Thoracic aorta (tissue), 2 donors: ENCODE data around the gene MIA3. TPM values are rescaled to one million over a fixed set of nuclear protein-coding genes. Genes with fewer than 3 reads are reported as not detected.
A peak's percentile ranks its signal among the peaks of the same experiment; 100 is the strongest.

Source experiments
- ATAC-seq: fragments of 150-250 bp; one replicate; pipeline ENCODE4 v1.8.0; 2017; ENCODE audit warnings: low read depth; ENCODE audit not compliant: insufficient number of reproducible peaks, low FRiP score
- DNase-seq: peaks from one replicate; pipeline ENCODE4 v3.0.0-alpha.2; 2020; ENCODE audit warnings: low spot score
- H3K27ac ChIP-seq, 2 donors: fragments of 200-600 bp; sonication (generic); 1 replicate in 1 of 2; 2 replicates in 1 of 2; pipeline ENCODE4 v1.5.1; 2016; ENCODE audit warnings: mild to moderate bottlenecking in 2 of 2, moderate library complexity in 2 of 2
- H3K27me3 ChIP-seq: fragments of 200-600 bp; sonication (generic); replicated peaks from 2 replicates; pipeline ENCODE4 v1.6.0; 2016; ENCODE audit warnings: mild to moderate bottlenecking; ENCODE audit not compliant: insufficient read depth
- H3K36me3 ChIP-seq: fragments of 200-600 bp; sonication (generic); one replicate; pipeline ENCODE4 v1.5.1; 2016
- H3K4me1 ChIP-seq, 2 donors: fragments of 200-600 bp; sonication (generic); 1 replicate in 1 of 2; 2 replicates in 1 of 2; pipeline versions ENCODE4 v1.5.1 to v1.6.0; 2016; ENCODE audit warnings: low read depth in 2 of 2, mild to moderate bottlenecking in 1 of 2; ENCODE audit not compliant: control insufficient read depth in 1 of 2
- H3K4me3 ChIP-seq: fragments of 200-600 bp; sonication (generic); 2 replicates; pipeline ENCODE4 v1.5.1; 2016; ENCODE audit warnings: mild to moderate bottlenecking
- H3K9me3 ChIP-seq: fragments of 200-600 bp; sonication (generic); 2 replicates; pipeline ENCODE4 v1.5.1; 2016
- total RNA-seq, 2 donors: library from RNA; depleted of rRNA; stranded (reverse); fragments of >200 nt; gene quantifications; one replicate each; pipeline versions ENCODE4 v1.1.0 to v1.2.3, GENCODE V29; 2016
- TF ChIP-seq, protein P1 (sequence below): fragments of 200-600 bp; sonication (generic); IDR thresholded peaks from one replicate; pipeline ENCODE4 v1.5.1; 2019; ENCODE audit warnings: antibody characterized with exemption

The MIA3 gene
- total RNA-seq, 2 donors from 2014 or later: 44.0 to 72.9 TPM

- no peak for ATAC-seq
Measured at GRCh38 chr1:222622765-222623164, 4.9 kb downstream of the MIA3 start.

GRCh38 chr1:222623458-222623857, 5.6 kb downstream of the MIA3 start:
- TF ChIP-seq, protein P1, sequence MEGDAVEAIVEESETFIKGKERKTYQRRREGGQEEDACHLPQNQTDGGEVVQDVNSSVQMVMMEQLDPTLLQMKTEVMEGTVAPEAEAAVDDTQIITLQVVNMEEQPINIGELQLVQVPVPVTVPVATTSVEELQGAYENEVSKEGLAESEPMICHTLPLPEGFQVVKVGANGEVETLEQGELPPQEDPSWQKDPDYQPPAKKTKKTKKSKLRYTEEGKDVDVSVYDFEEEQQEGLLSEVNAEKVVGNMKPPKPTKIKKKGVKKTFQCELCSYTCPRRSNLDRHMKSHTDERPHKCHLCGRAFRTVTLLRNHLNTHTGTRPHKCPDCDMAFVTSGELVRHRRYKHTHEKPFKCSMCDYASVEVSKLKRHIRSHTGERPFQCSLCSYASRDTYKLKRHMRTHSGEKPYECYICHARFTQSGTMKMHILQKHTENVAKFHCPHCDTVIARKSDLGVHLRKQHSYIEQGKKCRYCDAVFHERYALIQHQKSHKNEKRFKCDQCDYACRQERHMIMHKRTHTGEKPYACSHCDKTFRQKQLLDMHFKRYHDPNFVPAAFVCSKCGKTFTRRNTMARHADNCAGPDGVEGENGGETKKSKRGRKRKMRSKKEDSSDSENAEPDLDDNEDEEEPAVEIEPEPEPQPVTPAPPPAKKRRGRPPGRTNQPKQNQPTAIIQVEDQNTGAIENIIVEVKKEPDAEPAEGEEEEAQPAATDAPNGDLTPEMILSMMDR: no peak
- Histone ChIP-seq H3K36me3 (peaks cover 3% of the 10 kb centered on the region), H3K27ac (no peak overlapping the region), H3K4me3 (no peak overlapping the region), H3K4me1 (peaks cover 0 to 26% of the 10 kb centered on the region in 2 donors), H3K27me3 (no peaks in the 10 kb centered on the region), H3K9me3 (no peaks in the 10 kb centered on the region)
- ATAC-seq (no peak), DNase-seq (no peak)

More at GRCh38 chr1:222622765-222623164, 4.9 kb downstream of the MIA3 start:
- DNase-seq: no peak
- Histone ChIP-seq H3K27ac (no peak overlapping the region), H3K27me3 (no peaks in the 10 kb centered on the region), H3K36me3 (peaks cover 3% of the 10 kb centered on the region), H3K9me3 (no peaks in the 10 kb centered on the region), H3K4me3 (no peak overlapping the region), H3K4me1 (peaks cover 0 to 26% of the 10 kb centered on the region in 2 donors)
- TF ChIP-seq, protein P1: no peak

- Histone ChIP-seq H3K9me3 (no peaks in the 10 kb centered on the region), H3K27me3 (no peaks in the 10 kb centered on the region), H3K4me1 (peaks cover 0 to 21% of the 10 kb centered on the region in 2 donors), H3K27ac (no peak overlapping the region), H3K36me3 (peaks cover 3% of the 10 kb centered on the region), H3K4me3 (no peak overlapping the region)
- TF ChIP-seq, protein P1: no peak
- ATAC-seq: no peak
- no peak for DNase-seq
Measured at GRCh38 chr1:222624214-222624613, 6.3 kb downstream of the MIA3 start.

DNA sequence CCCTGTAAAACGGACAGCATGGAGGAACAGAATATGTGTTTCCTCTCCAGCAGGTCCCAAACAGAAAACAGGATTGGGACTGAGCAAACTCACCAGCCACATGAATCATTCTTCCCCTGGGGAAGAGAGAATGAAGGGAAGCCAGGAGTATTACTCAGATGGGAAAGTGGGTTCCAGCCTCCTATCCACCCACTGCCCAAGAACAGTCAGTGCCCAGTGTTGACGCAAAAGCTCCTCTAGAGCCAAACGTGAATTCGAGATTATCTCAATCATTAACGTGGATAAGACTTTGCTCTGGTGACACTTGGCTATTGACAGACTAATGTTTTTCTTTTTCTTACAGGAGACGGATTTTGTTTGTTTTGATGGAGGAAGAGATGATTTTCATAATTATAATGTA, 9.3 kb downstream of the MIA3 start:
- Histone ChIP-seq H3K27me3 (no peaks in the 10 kb centered on the region), H3K9me3 (no peaks in the 10 kb centered on the region), H3K27ac (peak overlapping the region; percentile 69 to 72), H3K4me3 (no peak overlapping the region), H3K36me3 (peaks cover 3% of the 10 kb centered on the region), H3K4me1 (peaks cover 4 to 17% of the 10 kb centered on the region in 2 donors)
- DNase-seq (peak; percentile 14), ATAC-seq (peak; percentile 83)
- TF ChIP-seq, protein P1: no peak

DNA sequence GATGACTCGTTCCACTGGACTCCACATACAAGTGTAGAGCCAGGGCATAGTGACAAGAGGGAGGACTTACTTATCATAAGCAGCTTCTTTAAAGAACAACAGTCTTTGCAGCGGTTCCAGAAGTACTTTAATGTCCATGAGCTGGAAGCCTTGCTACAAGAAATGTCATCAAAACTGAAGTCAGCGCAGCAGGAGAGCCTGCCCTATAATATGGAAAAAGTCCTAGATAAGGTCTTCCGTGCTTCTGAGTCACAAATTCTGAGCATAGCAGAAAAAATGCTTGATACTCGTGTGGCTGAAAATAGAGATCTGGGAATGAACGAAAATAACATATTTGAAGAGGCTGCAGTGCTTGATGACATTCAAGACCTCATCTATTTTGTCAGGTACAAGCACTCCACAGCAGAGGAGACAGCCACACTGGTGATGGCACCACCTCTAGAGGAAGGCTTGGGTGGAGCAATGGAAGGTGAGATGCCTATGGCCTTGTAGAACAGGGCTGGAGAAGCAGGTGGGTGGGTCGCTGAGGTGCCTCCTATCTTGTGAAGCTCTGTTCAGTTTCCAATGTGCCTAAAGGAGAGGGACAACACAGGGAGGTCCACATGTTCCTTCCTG, 12.1 kb downstream of the MIA3 start:
- TF ChIP-seq, protein P1: no peak
- Histone ChIP-seq H3K27me3 (no peaks in the 10 kb centered on the region), H3K4me3 (no peak overlapping the region), H3K4me1 (peaks cover 4 to 17% of the 10 kb centered on the region in 2 donors), H3K27ac (peak overlapping the region in 1 of 2 donors; percentile 40), H3K36me3 (peaks cover 20% of the 10 kb centered on the region), H3K9me3 (no peaks in the 10 kb centered on the region)
- no peak for DNase-seq
- ATAC-seq: no peak
